ENCODE measurements around the gene LRRC1.

LRRC1 gene

GRCh38 chr6:53877151-53877550 is 82.3 kb downstream of the LRRC1 start:
- no peaks in the 10 kb centered on the region for H3K27me3 Mint-ChIP-seq (ENCODE audit: low read depth)
- H3K9me3 Mint-ChIP-seq: no peaks in the 10 kb centered on the region
- no peaks in the 10 kb centered on the region for H3K4me1 Mint-ChIP-seq (ENCODE audit: low read depth)
- no peak for DNase-seq (ENCODE audit: low spot score)
- no peaks in the 10 kb centered on the region for H3K36me3 Mint-ChIP-seq (ENCODE audit: low read depth)
- no peak overlapping the region for H3K4me3 Mint-ChIP-seq
- no peak overlapping the region for H3K27ac Mint-ChIP-seq

GRCh38 chr6:53878808-53879207 is 84.0 kb downstream of the LRRC1 start:
- Mint-ChIP-seq H3K27me3 (ENCODE audit: low read depth) (no peaks in the 10 kb centered on the region), H3K27ac (no peak overlapping the region), H3K36me3 (ENCODE audit: low read depth) (no peaks in the 10 kb centered on the region), H3K4me1 (ENCODE audit: low read depth) (no peaks in the 10 kb centered on the region), H3K4me3 (no peak overlapping the region), H3K9me3 (no peaks in the 10 kb centered on the region)
- no peak for DNase-seq (ENCODE audit: low spot score)

- H3K27ac Mint-ChIP-seq: no peak overlapping the region
- H3K27me3 Mint-ChIP-seq (ENCODE audit: low read depth): no peaks in the 10 kb centered on the region
- no peak overlapping the region for H3K4me3 Mint-ChIP-seq
- DNase-seq (ENCODE audit: low spot score): no peak
- no peaks in the 10 kb centered on the region for H3K36me3 Mint-ChIP-seq (ENCODE audit: low read depth)
- H3K4me1 Mint-ChIP-seq (ENCODE audit: low read depth): no peaks in the 10 kb centered on the region
- H3K9me3 Mint-ChIP-seq: no peaks in the 10 kb centered on the region
Observed at GRCh38 chr6:53879608-53880007, 84.8 kb downstream of the LRRC1 start.

GRCh38 chr6:53887316-53887715 is 92.5 kb downstream of the LRRC1 start:
- H3K36me3 Mint-ChIP-seq (ENCODE audit: low read depth): no peaks in the 10 kb centered on the region
- peaks cover 3% of the 10 kb centered on the region for H3K4me1 Mint-ChIP-seq (ENCODE audit: low read depth)
- no peak overlapping the region for H3K27ac Mint-ChIP-seq
- H3K4me3 Mint-ChIP-seq: no peak overlapping the region
- DNase-seq (ENCODE audit: low spot score): no peak
- no peaks in the 10 kb centered on the region for H3K9me3 Mint-ChIP-seq
- no peaks in the 10 kb centered on the region for H3K27me3 Mint-ChIP-seq (ENCODE audit: low read depth)

GRCh38 chr6:53888931-53889330 is 94.1 kb downstream of the LRRC1 start:
- H3K27me3 Mint-ChIP-seq (ENCODE audit: low read depth): no peaks in the 10 kb centered on the region
- H3K36me3 Mint-ChIP-seq (ENCODE audit: low read depth): no peaks in the 10 kb centered on the region
- no peak overlapping the region for H3K4me3 Mint-ChIP-seq
- DNase-seq (ENCODE audit: low spot score): no peak
- no peak overlapping the region for H3K27ac Mint-ChIP-seq
- H3K9me3 Mint-ChIP-seq: no peaks in the 10 kb centered on the region
- H3K4me1 Mint-ChIP-seq (ENCODE audit: low read depth): peaks cover 3% of the 10 kb centered on the region

- no peaks in the 10 kb centered on the region for H3K9me3 Mint-ChIP-seq
- H3K4me1 Mint-ChIP-seq (ENCODE audit: low read depth): peaks cover 5% of the 10 kb centered on the region
- DNase-seq (ENCODE audit: low spot score): no peak
- no peaks in the 10 kb centered on the region for H3K27me3 Mint-ChIP-seq (ENCODE audit: low read depth)
- no peaks in the 10 kb centered on the region for H3K36me3 Mint-ChIP-seq (ENCODE audit: low read depth)
- H3K27ac Mint-ChIP-seq: no peak overlapping the region
- no peak overlapping the region for H3K4me3 Mint-ChIP-seq
Observed at GRCh38 chr6:53889365-53889764, 94.6 kb downstream of the LRRC1 start.

GRCh38 chr6:53892707-53893106 is 97.9 kb downstream of the LRRC1 start:
- no peaks in the 10 kb centered on the region for H3K27me3 Mint-ChIP-seq (ENCODE audit: low read depth)
- H3K9me3 Mint-ChIP-seq: no peaks in the 10 kb centered on the region
- H3K27ac Mint-ChIP-seq: no peak overlapping the region
- DNase-seq (ENCODE audit: low spot score): no peak
- no peak overlapping the region for H3K4me3 Mint-ChIP-seq
- peaks cover 6% of the 10 kb centered on the region for H3K4me1 Mint-ChIP-seq (ENCODE audit: low read depth)
- H3K36me3 Mint-ChIP-seq (ENCODE audit: low read depth): no peaks in the 10 kb centered on the region

- H3K4me3 Mint-ChIP-seq: no peak overlapping the region
- no peaks in the 10 kb centered on the region for H3K9me3 Mint-ChIP-seq
- H3K27me3 Mint-ChIP-seq (ENCODE audit: low read depth): no peaks in the 10 kb centered on the region
- no peak overlapping the region for H3K27ac Mint-ChIP-seq
- no peaks in the 10 kb centered on the region for H3K36me3 Mint-ChIP-seq (ENCODE audit: low read depth)
- peak; percentile 32 for DNase-seq (ENCODE audit: low spot score)
- peaks cover 3% of the 10 kb centered on the region for H3K4me1 Mint-ChIP-seq (ENCODE audit: low read depth)
Observed at GRCh38 chr6:53894091-53894490, 99.3 kb downstream of the LRRC1 start.

GRCh38 chr6:53896196-53896595 is 101.4 kb downstream of the LRRC1 start:
- H3K27me3 Mint-ChIP-seq (ENCODE audit: low read depth): no peaks in the 10 kb centered on the region
- H3K4me3 Mint-ChIP-seq: no peak overlapping the region
- no peaks in the 10 kb centered on the region for H3K36me3 Mint-ChIP-seq (ENCODE audit: low read depth)
- H3K9me3 Mint-ChIP-seq: no peaks in the 10 kb centered on the region
- H3K27ac Mint-ChIP-seq: no peak overlapping the region
- DNase-seq (ENCODE audit: low spot score): no peak
- H3K4me1 Mint-ChIP-seq (ENCODE audit: low read depth): peaks cover 3% of the 10 kb centered on the region

GRCh38 chr6:53898026-53898795 is 103.4 kb downstream of the LRRC1 start:
- H3K4me1 Mint-ChIP-seq (ENCODE audit: low read depth): peaks cover 3% of the 10 kb centered on the region
- no peak for DNase-seq (ENCODE audit: low spot score)
- H3K27me3 Mint-ChIP-seq (ENCODE audit: low read depth): no peaks in the 10 kb centered on the region
- H3K27ac Mint-ChIP-seq: no peak overlapping the region
- H3K4me3 Mint-ChIP-seq: no peak overlapping the region
- H3K9me3 Mint-ChIP-seq: no peaks in the 10 kb centered on the region
- no peaks in the 10 kb centered on the region for H3K36me3 Mint-ChIP-seq (ENCODE audit: low read depth)

- no peaks in the 10 kb centered on the region for H3K4me1 Mint-ChIP-seq (ENCODE audit: low read depth)
- H3K4me3 Mint-ChIP-seq: no peak overlapping the region
- DNase-seq (ENCODE audit: low spot score): no peak
- H3K9me3 Mint-ChIP-seq: no peaks in the 10 kb centered on the region
- H3K27me3 Mint-ChIP-seq (ENCODE audit: low read depth): no peaks in the 10 kb centered on the region
- H3K27ac Mint-ChIP-seq: no peak overlapping the region
- H3K36me3 Mint-ChIP-seq (ENCODE audit: low read depth): peaks cover 2% of the 10 kb centered on the region
Observed at GRCh38 chr6:53899512-53899911, 104.7 kb downstream of the LRRC1 start.

GRCh38 chr6:53903357-53903756 is 108.6 kb downstream of the LRRC1 start:
- Mint-ChIP-seq H3K27ac (no peak overlapping the region), H3K4me3 (no peak overlapping the region), H3K36me3 (ENCODE audit: low read depth) (peaks cover 5% of the 10 kb centered on the region), H3K9me3 (no peaks in the 10 kb centered on the region), H3K27me3 (ENCODE audit: low read depth) (no peaks in the 10 kb centered on the region), H3K4me1 (ENCODE audit: low read depth) (no peaks in the 10 kb centered on the region)
- DNase-seq (ENCODE audit: low spot score): no peak

- Mint-ChIP-seq H3K27ac (no peak overlapping the region), H3K4me1 (ENCODE audit: low read depth) (no peaks in the 10 kb centered on the region), H3K27me3 (ENCODE audit: low read depth) (no peaks in the 10 kb centered on the region), H3K9me3 (no peaks in the 10 kb centered on the region), H3K36me3 (ENCODE audit: low read depth) (peaks cover 5% of the 10 kb centered on the region), H3K4me3 (no peak overlapping the region)
- DNase-seq (ENCODE audit: low spot score): no peak
Observed at GRCh38 chr6:53906103-53906502, 111.3 kb downstream of the LRRC1 start.

- no peak for DNase-seq (ENCODE audit: low spot score)
- H3K4me1 Mint-ChIP-seq (ENCODE audit: low read depth): no peaks in the 10 kb centered on the region
- no peaks in the 10 kb centered on the region for H3K27me3 Mint-ChIP-seq (ENCODE audit: low read depth)
- H3K9me3 Mint-ChIP-seq: no peaks in the 10 kb centered on the region
- H3K27ac Mint-ChIP-seq: no peak overlapping the region
- peaks cover 5% of the 10 kb centered on the region for H3K36me3 Mint-ChIP-seq (ENCODE audit: low read depth)
- H3K4me3 Mint-ChIP-seq: no peak overlapping the region
Observed at GRCh38 chr6:53906842-53907241, 112.0 kb downstream of the LRRC1 start.

GRCh38 chr6:53910834-53911233 is 116.0 kb downstream of the LRRC1 start:
- no peak for DNase-seq (ENCODE audit: low spot score)
- peaks cover 2% of the 10 kb centered on the region for H3K36me3 Mint-ChIP-seq (ENCODE audit: low read depth)
- no peaks in the 10 kb centered on the region for H3K9me3 Mint-ChIP-seq
- H3K27ac Mint-ChIP-seq: no peak overlapping the region
- no peaks in the 10 kb centered on the region for H3K27me3 Mint-ChIP-seq (ENCODE audit: low read depth)
- H3K4me1 Mint-ChIP-seq (ENCODE audit: low read depth): no peaks in the 10 kb centered on the region
- no peak overlapping the region for H3K4me3 Mint-ChIP-seq

Data from T-helper 2 cell treated with Interferon-gamma antibody and Interleukin-4, amounts not matched to agents 5 μg/mL and 100 μg/mL, for 36 hours (primary cell).